T-helper 2 cell (primary cell): ENCODE results near the gene BCAS4.

Experiments
- DNase-seq, 5 experiments: peaks; one replicate each; pipeline versions ENCODE4 v3.0.0 to v3.0.0-alpha.2; 2012 to 2022

Gene BCAS4

DNA sequence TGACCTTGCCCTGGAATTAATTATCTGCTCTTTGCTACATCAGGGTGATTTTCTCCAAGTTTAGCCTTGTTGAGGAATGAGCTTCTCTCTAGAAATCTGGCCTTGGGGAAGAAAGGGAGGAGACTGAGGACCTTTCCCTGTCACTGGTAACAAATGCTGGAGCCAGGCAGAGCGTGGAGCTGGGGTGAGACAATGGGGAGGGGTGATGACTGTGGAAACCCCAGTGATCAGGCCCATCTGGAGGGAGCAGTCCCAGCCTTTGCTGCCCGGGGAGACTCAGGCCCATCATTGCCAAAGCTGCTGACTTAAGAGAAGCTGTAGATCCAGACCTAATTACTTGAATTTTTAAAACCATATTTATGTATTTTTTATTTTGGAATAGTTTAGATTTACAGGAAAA lies 31.3 kb downstream of the BCAS4 start:
- no peak for DNase-seq

DNA sequence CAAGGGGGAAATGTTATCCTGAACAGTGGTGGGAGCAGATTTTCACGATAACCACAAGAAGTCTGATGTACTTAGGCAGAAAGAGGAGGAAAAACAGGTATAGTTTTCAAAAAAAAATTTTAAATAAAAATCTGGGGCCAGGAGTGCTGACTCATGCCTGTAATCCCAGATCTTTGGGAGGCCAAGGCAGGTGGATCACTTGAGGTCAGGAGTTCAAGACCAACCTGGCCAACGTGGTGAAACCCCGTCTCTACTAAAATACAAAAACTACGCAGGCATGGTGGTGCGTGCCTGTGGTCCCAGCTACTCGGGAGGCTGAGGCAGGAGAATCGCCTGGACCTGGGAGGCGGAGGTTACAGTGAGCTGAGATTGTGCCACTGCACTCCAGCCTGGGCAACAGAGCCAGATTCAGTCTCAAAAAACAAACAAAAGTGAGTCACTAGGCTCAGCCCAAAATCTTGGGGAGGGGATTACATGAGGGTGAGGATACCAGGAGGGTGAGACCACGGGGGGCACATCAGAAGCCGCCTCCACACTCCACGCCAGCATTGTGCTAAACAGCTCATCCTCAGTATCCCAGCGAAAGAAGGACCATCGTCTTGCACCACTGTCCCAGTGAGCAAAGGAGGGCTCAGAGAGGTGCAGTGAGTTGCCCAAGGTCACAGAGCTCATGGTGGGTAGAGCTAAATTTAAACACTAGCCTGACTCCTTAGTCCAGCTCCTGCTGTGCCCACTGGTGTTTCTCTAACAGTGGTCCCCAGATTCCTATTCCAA lies 33.7 kb downstream of the BCAS4 start:
- DNase-seq, result no peak

DNA sequence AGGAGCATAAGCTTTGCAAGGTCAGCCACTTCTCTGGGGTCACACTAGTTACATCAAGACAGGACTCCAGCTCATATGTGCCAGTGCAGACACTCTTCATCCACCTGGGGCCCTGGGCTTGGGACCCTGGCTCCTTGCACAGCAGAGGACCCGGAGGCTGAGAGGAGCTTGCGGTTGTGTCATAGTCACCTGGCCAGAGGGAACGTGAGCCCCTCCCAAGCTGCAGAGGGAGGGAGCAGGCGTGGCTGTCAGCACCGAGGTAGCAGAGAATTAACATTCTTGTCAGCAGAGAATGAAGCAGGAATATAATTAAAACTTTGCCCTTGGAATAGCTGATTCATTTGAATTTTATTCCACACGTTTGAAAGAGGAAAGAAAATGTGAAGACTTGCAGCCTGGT lies 36.8 kb downstream of the BCAS4 start:
- DNase-seq, result no peak

DNA sequence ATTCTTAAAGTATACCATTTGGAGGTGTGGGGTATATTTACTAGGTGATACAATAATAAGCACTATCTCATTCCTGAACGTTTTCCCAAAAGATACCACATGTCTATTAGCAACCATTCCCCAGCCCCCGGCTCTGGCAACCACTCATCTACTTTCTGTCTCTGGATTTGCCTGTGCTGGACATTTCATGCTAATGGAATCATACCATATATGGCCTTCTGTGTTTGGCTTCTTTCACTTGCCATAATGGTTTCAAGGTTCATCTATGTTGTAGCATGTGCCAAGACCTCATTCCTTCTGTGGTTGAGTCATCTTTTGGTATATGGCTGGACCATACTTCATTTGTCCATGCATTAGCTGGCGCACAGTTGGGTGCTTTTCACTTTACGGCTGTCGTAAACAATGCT lies 39.7 kb downstream of the BCAS4 start:
- DNase-seq, result no peak

DNA sequence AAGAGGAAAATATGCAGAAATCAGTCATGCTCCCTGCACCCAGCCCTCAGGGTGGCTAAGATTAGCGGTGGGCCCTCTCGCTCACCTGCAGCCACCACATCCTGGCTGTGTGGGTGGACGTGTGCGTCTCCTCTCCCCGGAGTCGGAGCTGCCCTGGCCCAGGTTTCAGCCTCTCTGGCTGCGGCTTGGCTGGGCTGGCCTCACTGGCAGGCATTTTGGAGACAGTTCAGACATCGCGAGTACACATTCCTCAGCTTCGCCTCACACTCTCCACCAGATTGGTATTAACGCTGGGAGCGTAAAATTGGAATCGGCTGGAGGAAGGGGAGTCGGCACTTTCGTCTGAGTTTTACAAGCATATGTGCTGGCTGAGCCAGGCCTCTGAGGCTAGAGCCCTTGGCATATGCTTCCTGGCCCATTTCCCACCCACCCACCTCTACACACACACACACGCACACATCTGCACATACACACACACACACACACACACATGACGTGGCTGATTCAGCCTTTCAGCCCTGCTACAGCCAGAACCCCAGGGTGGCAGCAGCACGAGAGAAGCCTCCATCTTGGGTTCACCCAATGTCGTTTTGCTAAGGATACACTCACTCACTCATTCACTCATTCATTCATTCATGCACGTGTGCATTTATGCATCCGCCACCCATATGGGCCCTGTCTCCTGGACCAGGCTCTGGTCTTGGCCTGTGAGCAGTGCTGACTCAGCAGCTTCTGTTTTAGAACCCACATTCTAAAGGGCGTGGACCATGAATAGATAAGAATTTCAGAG lies 42.9 kb downstream of the BCAS4 start:
- DNase-seq, result peak in 1 of 5 experiments; percentile 45

DNA sequence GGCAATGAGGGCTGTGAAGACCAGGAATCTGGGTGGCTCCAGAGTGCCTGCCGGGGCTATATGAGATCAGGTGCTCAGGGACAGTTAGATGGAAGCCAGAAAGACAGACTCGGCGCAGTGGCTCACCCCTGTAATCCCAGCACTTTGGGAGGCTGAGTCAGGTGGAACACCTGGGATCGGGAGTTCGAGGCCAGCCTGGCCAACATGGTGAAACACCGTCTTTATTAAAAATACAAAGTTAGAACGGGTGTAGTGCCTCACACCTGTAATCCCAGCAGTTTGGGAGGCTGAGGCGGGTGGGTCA lies 43.4 kb downstream of the BCAS4 start:
- DNase-seq, result no peak

DNA sequence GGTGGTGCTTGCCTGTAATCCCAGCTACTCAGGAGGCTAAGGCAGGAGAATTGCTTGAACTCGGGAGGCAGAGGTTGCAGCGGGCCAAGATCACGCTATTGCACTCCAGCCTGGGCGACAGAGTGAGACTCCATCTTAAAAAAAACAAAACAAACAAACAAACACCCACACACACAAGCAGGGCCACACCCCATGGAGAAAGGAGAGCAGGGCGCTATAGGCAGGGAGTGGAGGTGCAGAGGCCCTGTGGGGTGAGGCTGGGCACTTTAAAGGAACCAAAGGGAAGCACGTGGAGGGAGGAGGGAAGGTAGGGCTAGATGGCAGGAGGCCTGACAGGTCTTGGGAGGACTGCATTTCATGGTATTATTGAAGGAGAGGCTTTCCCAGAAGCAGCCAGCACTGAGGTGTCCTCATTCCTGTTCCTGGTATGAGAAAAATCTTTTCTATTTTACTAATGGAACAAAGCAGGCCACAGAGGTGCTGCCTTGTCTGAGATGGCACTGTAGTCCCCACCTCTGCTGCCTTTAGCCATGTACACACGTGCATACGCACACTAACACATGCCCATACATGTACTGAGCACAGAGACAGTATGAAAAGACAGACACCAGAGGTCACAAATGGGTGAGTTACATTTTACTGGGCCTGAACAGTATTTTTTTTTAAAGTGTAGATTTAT lies 44.0 kb downstream of the BCAS4 start:
- no peak for DNase-seq

DNA sequence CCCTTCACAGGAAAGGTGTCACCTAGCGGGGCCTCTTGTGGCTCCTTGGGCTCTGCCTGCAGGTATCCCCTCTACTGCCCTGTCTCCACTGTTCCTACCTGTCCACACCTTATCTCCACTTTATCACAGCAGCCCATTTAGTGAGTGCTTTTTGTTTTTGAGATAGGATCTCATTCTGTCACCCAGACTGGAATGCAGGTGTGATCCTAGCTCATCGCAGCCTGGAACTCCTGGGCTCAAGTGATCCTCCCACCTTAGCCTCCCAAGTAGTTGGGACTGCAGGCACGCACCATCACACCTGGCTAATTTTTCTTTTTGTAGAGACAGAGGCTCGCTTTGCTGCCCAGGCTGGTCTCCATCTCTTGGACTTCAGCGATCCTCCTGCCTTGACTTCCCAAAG lies 48.0 kb downstream of the BCAS4 start:
- DNase-seq, result no peak

DNA sequence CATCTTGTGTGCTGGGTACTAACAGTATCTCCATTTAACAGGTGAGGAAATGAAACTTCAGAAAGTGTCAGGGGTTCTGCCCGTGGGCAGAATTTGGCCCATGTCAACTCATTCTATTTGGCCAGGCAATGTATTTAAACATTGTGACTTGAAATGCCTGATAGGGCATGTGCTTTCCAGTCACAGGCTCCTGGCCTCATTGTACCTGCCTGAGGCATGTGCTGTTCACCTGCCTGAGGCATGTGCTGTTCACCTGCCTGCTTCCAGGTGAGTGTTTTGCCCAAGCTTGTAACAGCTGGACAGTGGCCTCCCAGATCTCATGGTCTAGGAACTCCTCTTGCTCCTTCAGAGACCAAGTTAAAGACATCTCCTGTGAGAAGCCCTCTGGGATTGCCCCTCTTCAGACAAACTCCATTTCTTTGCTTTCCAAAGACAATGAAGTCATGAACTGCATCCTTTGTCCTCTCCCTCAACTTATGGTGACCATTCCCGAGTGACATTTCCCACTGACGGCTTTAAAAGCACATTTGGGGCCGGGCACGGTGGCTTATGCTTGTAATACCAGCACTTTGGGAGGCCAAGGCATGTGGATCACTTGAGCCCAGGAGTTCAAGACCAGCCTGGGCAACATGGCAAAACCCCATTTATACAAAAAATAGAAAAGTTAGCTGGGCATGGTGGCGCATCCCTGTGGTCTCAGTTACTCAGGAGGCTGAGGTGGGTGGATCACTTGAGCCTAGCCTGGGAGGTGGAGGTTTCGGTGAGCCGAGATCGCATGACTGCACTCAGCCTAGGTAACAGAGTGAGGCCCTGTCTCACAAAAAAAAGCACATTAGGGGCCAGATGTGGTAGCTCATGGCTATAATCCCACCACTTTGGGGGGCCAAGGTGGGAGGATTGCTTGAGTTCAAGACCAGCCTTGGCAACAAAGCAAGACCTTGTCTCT lies 48.7 kb downstream of the BCAS4 start:
- DNase-seq, result no peak

DNA sequence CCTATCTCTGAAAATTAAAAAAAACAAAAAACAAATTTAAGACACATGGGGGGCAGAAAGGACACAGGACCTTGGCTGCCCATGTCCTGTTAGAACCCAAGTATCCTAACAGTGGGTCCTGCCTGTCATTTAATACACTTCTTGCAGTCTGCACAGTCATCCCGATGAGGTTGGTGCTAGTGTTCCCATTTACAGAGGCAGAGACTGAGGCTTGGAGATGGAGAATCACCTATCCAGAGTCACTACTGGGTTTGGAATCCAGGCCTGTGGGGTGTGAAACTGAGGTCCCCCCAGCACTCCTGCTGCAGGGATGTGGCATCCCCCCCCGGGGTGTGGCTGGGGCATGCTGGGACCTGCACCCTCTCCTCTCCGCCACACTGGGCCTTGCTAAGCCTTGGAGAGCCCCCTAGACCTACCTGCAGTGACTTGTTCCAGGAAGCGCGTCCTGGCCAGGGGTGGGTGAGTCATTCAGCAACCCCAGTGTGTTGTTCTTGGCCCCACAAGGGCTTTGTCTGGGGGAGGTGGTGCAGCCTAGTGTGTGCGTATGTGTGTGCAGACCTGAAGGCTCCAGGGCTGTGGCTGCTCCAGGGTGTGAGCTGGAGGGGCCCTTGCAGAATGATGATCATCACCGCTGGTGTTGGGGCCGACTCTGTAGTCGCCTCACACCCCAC lies 49.7 kb downstream of the BCAS4 start:
- DNase-seq, result peak in 1 of 5 experiments; percentile 95

DNA sequence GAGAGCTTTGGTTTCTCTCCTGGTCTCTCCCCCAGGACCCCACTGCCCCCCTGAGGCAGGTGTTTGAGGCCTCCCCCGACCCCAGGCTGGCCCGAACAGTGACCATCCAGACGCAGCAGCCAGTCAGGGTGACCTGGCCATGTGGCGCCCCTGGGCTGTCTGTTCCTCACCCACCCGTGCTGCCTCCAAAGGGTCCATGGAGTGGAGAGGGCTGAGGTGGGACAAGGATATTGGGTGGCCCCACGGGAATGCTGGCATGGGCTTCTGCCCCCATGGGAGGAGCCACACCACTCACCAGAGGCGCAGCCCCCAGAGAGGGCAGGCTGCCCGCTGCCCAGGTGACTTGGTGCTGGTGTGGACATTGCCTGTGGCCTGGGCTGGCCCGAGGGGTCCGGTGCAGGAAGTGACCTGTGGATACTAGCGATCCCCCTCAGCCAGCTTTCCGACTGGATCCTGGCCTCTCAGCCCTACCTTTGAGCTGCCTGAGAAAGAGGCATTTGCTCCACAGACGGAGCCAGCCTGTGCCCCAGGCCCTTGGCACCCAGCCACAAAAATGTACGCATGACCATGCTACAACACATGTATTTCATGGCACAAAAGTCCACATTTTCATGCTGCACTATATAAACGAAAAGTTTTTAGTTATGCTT lies 50.8 kb downstream of the BCAS4 start:
- DNase-seq, result no peak

DNA sequence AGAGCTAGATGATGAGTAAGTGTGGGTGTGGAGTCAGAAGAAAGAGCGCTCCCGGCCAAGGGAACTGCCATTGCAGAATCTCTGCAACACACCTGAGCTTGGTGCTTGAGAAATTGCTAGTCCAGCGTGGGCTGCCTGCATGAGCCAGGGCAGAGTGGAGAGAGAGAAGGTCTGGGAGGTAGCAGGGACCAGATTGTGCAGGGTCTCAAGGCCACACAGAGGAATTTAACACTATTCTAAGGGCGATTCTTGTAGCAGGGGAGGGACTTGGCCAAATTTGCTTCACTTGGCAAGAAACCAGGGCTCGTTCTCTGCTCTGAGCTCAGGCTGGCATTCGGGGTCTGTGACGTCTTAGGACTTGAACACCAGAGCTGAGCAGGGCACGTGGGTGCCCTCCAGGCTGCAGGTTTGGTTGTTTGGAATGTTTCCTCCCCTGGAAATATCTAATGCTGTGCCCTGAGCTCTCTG lies 53.5 kb downstream of the BCAS4 start:
- DNase-seq, result no peak

DNA sequence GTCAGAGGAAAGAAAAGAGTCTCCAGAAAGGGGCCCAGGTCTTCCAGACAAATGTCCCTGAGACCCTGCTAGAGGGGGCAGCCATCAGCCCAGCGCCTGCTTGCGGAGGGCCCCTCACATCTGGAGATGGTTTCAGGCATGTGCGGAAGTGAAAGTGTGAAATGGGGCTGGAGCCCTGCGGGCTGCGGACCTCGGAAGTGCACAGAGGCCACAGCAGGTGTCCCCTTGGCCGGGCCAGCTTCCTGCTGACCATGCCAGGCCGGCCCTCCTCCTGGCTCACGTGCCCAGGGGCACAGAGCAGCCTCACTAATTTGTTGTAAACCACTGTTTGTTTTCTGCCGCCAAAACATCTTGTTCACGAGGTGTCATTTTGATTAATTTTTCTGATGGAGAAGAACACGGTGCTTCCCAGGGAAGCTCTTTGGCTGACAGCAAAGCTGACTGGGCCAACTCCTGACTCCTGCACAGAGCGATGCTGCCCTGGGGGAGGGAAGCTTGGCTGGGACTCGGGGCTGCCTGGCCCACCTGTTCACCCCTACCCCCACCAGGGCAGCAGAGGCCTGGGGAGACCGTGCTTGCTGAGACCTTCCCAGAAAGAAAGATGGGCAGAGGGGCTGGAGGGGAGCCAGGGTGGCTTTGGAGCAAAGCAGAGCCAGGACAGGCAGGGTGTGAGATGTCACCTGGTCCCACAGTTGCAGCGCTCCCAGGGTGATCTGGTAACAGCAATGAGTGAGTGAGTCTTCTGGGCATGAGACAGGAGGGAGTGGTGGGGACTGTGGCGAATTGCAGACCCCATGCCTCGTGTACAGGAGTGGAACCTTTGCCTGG lies 54.2 kb downstream of the BCAS4 start:
- no peak for DNase-seq

DNA sequence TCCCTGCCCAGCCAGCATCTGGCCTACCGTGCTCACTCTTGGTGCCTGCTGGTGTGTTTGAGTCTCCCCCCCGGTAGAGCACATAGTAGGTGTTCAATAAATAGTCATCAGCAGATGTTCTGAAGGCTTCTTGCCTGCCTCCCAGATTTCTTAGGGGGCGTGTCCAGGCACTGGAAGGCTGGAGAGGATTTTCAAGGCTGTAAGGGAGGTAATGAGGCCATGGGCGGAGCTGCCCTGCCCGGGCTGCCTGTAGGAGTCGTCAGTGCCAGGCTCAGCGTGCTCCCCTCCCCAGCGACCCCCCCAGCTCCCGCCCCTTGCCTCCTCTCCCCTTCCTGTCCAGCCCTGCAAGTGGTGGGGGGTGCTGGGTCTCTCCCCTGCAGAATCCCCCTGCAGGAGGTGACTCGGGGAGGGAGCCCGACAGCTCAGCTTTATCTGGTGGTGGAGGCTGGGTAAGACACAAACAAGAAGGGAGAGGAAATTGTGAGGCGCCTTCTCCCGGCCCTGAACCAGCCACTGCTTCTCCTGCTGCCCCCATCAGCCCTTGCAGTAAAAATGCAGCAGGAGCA lies 55.9 kb downstream of the BCAS4 start:
- no peak for DNase-seq

DNA sequence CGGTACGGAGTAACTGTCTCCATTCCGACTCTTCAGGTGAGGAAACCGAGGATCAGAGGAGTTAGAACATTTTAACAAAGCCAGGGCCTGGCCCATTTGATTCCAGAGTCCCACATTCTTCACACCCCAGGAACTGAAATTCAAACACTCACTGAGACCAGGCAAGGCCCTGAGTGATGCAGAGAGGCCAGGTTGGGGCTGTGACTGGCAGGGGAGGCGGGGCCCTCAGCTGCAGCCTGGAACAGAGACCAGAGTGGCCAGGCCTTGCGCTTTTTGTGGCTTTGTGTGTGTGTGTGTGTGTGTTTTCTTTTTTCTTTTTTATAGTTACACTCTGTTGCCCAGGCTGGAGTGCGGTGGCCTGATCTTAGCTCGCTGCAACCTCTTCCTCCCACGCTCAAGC lies 57.2 kb downstream of the BCAS4 start:
- DNase-seq, result no peak

DNA sequence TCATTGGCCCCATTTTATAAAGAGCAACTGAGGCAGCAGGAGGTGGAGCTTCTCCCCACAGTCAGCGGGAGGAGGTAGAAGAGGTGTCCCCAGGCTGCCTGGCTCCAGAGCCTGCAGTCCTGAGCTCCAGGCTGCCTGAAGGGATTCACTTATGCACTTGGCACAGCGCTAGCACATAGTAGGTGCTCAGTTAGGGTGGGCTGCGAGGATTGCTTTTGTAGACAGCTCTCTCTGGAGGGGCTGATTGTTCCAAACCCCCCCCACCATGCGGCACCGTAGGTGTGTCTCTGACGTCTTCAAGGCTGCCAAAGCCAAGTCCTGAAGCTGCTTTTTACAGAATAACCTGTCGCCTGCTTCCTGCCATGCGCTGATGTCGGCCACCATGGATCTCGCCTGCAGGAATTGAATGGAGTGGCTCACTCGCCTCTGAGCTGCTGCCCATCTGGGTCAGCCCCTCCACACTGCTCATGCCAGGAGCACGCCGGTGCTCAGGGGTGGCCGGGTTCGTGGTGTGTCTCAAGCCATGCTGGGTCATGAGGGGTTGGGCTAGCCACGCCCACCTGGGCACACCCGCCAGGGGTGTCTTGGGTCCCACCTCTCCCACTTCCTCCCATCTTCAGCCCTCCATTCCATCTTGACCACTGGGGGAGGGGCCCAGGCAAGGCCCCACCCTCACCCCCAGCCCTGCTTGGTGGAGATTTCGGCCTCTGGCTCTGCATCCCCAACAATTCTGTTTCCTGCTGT lies 59.8 kb downstream of the BCAS4 start:
- DNase-seq, result no peak

DNA sequence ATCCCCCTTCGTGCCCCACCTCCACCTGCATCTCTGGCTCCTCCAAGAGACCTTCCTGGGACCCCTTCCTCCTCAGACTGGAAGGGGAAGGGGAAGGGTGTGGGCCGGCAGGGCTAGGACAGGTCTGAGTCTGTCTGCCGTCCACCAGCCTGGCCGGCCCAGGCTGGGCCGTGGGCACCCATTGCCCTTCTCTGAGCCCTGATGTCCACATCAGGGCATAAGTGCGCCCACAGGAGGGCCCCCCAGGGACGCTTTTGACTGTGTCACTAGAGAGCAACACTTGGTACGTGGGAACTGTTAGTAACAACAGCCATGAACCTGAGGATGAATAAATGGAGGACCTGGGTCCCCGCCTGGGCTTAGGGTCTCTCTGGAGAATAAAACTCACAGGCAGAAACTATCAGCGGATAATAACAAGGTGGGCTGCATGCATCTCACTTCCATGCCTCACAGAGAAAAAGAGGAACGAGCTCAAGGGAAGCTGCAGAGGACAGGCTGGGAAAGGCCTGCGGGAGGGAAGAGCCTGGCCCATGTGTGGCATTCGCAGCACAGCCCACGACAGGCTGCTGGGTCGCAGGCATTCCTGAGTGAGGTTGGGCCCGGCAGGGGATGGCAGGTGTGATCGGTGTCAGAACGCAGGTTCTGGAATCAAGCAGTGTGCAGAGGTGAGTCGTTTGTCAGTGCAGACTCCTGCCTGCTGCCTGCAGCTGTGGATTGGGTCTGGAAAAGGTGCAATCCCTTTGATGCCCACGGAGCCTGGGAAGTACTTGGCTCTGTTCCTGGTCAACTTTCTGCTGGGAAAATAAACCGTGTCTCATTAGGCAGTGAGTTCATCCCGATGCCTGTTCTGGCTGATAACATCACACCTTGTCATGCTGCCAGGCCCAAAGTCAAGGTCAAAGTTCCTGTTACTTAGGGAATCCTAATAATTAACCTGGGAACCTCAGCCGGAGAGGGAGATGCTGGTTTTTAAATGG lies 60.9 kb downstream of the BCAS4 start:
- DNase-seq, result no peak

DNA sequence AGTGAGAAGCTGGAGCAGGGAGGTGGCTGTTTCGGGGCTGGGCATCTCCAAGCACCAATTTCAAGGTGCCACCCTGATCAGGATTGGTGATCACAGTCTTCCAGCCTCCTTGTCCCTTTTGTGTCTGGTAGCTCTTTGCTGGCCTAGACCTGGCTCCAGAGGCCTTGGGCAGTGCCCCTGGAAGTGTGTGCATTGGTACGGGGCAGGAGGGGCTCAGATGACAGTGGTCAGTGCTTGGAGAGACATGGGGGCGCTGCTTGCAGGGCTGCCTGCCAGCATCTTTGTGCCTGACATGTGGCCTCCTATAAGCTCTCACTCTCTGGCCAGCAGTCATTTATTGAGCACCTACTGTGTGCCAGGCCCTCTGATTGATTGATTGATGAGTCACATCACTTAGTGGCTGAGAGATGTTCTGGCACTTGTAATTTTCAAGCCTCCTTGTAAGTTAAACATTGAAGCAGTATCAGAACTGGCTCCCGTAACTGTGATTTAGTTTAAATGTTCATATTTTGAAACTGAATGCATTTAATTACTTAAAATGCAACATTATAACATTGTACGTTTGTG lies 61.7 kb downstream of the BCAS4 start:
- no peak for DNase-seq
